ENCODE data around the gene GJA4.
"Not testable (repeated sequence)": the region's sequence is repeated elsewhere in the genome, so short reads cannot be mapped to it uniquely, and the experiment has no call there.

GJA4 gene

GRCh38 chr1:34770891-34771504 lies 21.8 kb upstream of the GJA4 start:
- no peak for DNase-seq

- DNase-seq: no peak
These were observed 21.0 kb upstream of the GJA4 start for GRCh38 chr1:34771573-34772371.

- not testable (repeated sequence) for DNase-seq
These were observed 19.7 kb upstream of the GJA4 start for GRCh38 chr1:34773114-34773513.

- no peak for DNase-seq
These were observed 17.8 kb upstream of the GJA4 start for GRCh38 chr1:34774957-34775356.

- DNase-seq: no peak
These were observed 15.9 kb upstream of the GJA4 start for GRCh38 chr1:34776911-34777310.

- DNase-seq: no peak
These were observed 15.1 kb upstream of the GJA4 start for GRCh38 chr1:34777519-34778321.

GRCh38 chr1:34778381-34778780 lies 14.4 kb upstream of the GJA4 start:
- DNase-seq: no peak

GRCh38 chr1:34779005-34779404 lies 13.8 kb upstream of the GJA4 start:
- no peak for DNase-seq

GRCh38 chr1:34779526-34779925 lies 13.3 kb upstream of the GJA4 start:
- no peak for DNase-seq

GRCh38 chr1:34779962-34780361 lies 12.8 kb upstream of the GJA4 start:
- no peak for DNase-seq

- no peak for DNase-seq
These were observed 12.3 kb upstream of the GJA4 start for GRCh38 chr1:34780528-34780927.

GRCh38 chr1:34781071-34781843 lies 11.5 kb upstream of the GJA4 start, which contains the start of gene GJB3:
Gene GJB3 (plus strand): TSS chr1:34781214. CDS start chr1:34784763, 3,549 bp downstream.
- no peak for DNase-seq

GRCh38 chr1:34781844-34782391 lies 10.9 kb upstream of the GJA4 start:
- no peak for DNase-seq

GRCh38 chr1:34784751-34785221 lies 8.0 kb upstream of the GJA4 start:
- no peak for DNase-seq

GRCh38 chr1:34785231-34785874 lies 7.4 kb upstream of the GJA4 start:
- DNase-seq: no peak

GRCh38 chr1:34785875-34786470 lies 6.8 kb upstream of the GJA4 start:
- DNase-seq: no peak

- DNase-seq: peak; percentile 66
These were observed 6.1 kb upstream of the GJA4 start for GRCh38 chr1:34786521-34787325.

GRCh38 chr1:34787461-34788420 lies 5.1 kb upstream of the GJA4 start:
- no peak for DNase-seq

GRCh38 chr1:34790985-34791384 lies 1.8 kb upstream of the GJA4 start:
- DNase-seq: no peak

Data from CD4-positive, alpha-beta T cell treated with Interleukin-17A for 1 hour (primary cell).